Right cardiac atrium (tissue), 5 donors: Measurements from ENCODE around the gene CKAP2L. TPM values are rescaled to one million over a fixed set of nuclear protein-coding genes. Genes with fewer than 3 reads are reported as not detected.

Experiments
- ATAC-seq, 2 donors: fragments of 200-7000 bp; cut with Tn5 transposase; one replicate each; pipeline versions ENCODE4 v1.8.0 to v1.9.1; 2020; ENCODE audit warnings: moderate library complexity in 2 of 2, mild to moderate bottlenecking in 1 of 2
- DNase-seq, 3 donors: peaks; one replicate each; pipeline ENCODE4 v3.0.0-alpha.2; 2020
- H3K27ac ChIP-seq: one replicate; pipeline ENCODE4 v1.5.1; 2013; ENCODE audit warnings: mild to moderate bottlenecking, low read length, control low read depth, moderate library complexity
- H3K27me3 ChIP-seq: one replicate; pipeline ENCODE4 v1.6.1; 2013; ENCODE audit not compliant: control insufficient read depth, insufficient read depth
- H3K4me1 ChIP-seq: one replicate; pipeline ENCODE4 v1.6.1; 2013; ENCODE audit warnings: low read length; ENCODE audit not compliant: control insufficient read depth, insufficient read depth
- H3K4me3 ChIP-seq: one replicate; pipeline ENCODE4 v1.5.1; 2013; ENCODE audit warnings: low read length, control low read depth
- H3K9me3 ChIP-seq: one replicate; pipeline ENCODE4 v1.6.1; 2013; ENCODE audit warnings: low read length; ENCODE audit not compliant: control insufficient read depth
- WGBS: extraction: QIAGEN DNeasy Blood & Tissue Kit; methylation state at CpG from one replicate; pipeline ENCODE4 v1.1.7; 2013; 5-methylcytosine and 5-hydroxymethylcytosine counted together
- intact Hi-C, 4 donors: fragments of 100-400 bp; cut with DNase I; formaldehyde crosslinking; loops; one replicate each; pipeline versions ENCODE4 v1.11.0 to v1.14.0; 2022 to 2023
- polyA plus RNA-seq: library from polyadenylated mRNA; stranded (reverse); fragments of 200-250 nt; gene quantifications from one replicate; pipeline ENCODE4 v1.2.3, GENCODE V29; 2013
- total RNA-seq, 4 donors: library from RNA; stranded (reverse); fragmentation: NEBNext Ultra II Directional; extraction: Animal tissue kit (Norgen Biotek cat#: 25700); gene quantifications; one replicate each; pipeline ENCODE4 v1.2.1, GENCODE V29; 2021
- donor health status: healthy with polysubstance abuse.
- donor health status: DM: no; HTN: yes; CAD: no.
- donor health status: DM: no; HTN: no; CAD: no.
- donor health status: DM: no; HTN: yes; CAD: no; lungs with severe emphysema.
- donor health status: DM: yes; HTN: yes; CAD: no.

The CKAP2L gene
- total and polyA plus RNA-seq, 5 donors, result 0.26 to 0.46 TPM; not detected in 3

- ATAC-seq, result no peak
- intact Hi-C loops, result loop anchor here in 1 of 4 donors (10.0 kb wide), 1 partner anchor 128 kb away; no protein-coding TSS in a partner anchor
- Histone ChIP-seq H3K4me1 (no peaks in the 10 kb centered on the region), H3K4me3 (no peak overlapping the region), H3K9me3 (no peaks in the 10 kb centered on the region), H3K27ac (no peak overlapping the region), H3K27me3 (no peaks in the 10 kb centered on the region)
- DNase-seq, result no peak
- WGBS, result 96% methylated on average over 3 of the region's 3 CpGs
These were observed 7.1 kb downstream of the CKAP2L start for GRCh38 chr2:112757265-112757664.

DNA sequence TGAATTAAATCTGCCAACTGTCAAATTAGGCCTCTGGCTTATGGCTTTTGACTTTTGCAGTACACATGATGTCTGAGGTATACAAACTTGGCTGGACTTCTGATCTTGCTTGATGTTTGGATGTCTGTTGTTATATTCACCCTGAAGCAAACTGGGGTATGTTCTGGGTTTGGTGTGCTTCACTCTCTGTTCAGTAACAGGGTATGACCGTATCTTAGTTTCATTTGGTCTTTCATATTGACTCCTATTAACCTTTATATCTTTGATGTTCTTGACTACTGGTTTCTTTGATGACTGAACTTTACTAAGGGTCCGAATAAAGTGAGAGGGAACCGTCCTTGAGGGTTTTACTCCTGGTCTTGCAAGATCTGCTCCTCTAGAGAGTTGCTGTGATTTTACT, 8.2 kb downstream of the CKAP2L start:
- Histone ChIP-seq H3K9me3 (no peaks in the 10 kb centered on the region), H3K4me3 (no peak overlapping the region), H3K27me3 (no peaks in the 10 kb centered on the region), H3K4me1 (no peaks in the 10 kb centered on the region), H3K27ac (no peak overlapping the region)
- intact Hi-C loops, result loop anchor here in 1 of 4 donors (10.0 kb wide), 1 partner anchor 129 kb away; no protein-coding TSS in a partner anchor
- DNase-seq (no peak), ATAC-seq (no peak)
- WGBS, result 96% methylated on average over 3 of the region's 3 CpGs

DNA sequence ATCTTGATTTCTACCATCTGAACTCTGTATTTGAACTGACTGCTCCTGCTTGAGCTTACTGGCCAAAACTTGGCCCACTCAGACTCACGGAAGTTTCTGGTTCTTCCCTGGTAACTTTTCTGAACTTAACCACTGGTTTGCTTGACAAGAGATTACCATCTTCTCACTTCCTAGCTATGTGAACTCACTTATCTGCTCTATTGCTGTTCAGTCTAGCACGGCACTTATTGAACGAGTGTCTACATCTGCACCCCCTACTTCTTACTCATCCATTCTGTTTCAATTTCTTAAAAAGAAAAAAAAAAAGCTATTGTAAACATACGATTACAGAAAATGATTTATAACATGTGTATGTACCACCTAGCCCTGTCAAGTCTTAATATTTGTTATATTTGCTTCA, 9.0 kb downstream of the CKAP2L start:
- Histone ChIP-seq H3K4me1 (no peaks in the 10 kb centered on the region), H3K4me3 (no peak overlapping the region), H3K9me3 (no peaks in the 10 kb centered on the region), H3K27me3 (no peaks in the 10 kb centered on the region), H3K27ac (no peak overlapping the region)
- no peak for ATAC-seq
- intact Hi-C loops, result loop anchor here in 1 of 4 donors (10.0 kb wide), 1 partner anchor 129 kb away; no protein-coding TSS in a partner anchor
- DNase-seq, result no peak
- 90% methylated on average over 4 of the region's 4 CpGs for WGBS

- H3K27ac ChIP-seq, result no peak overlapping the region
- no peak for ATAC-seq
- no peaks in the 10 kb centered on the region for H3K27me3 ChIP-seq
- H3K4me1 ChIP-seq, result no peaks in the 10 kb centered on the region
- 100% methylated on average over 1 of the region's 1 CpG for WGBS
- H3K9me3 ChIP-seq, result no peaks in the 10 kb centered on the region
- intact Hi-C loops, result loop anchor here in 1 of 4 donors (10.0 kb wide), 1 partner anchor 130 kb away; no protein-coding TSS in a partner anchor
- DNase-seq, result no peak
- no peak overlapping the region for H3K4me3 ChIP-seq
These were observed 9.8 kb downstream of the CKAP2L start for GRCh38 chr2:112754564-112754963.

DNA sequence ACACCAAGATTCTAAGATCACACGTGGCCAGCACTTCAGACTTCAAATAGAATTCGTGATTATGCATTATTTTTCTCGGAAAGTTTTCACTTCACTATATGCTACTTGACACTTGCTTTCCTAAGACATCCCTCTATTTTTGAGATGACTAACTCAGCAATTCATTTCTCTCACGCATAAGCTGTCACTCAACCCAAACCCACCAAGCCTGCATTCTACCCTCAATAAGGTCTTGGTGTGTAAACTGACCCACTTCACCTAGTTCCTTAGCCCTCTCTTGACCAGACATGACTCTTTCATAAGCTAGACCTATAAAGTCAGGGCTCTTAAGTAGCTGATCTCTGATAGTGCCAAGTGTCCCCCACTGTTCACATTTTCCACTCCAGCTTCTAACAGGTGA, 11.7 kb downstream of the CKAP2L start:
- H3K27ac ChIP-seq, result no peak overlapping the region
- H3K4me1 ChIP-seq, result no peaks in the 10 kb centered on the region
- DNase-seq (no peak), ATAC-seq (no peak)
- H3K4me3 ChIP-seq, result no peak overlapping the region
- WGBS, result 86% methylated on average over 4 of the region's 4 CpGs
- no peaks in the 10 kb centered on the region for H3K27me3 ChIP-seq
- intact Hi-C loops, result loop anchor here in 1 of 4 donors (10.0 kb wide), 1 partner anchor 132 kb away; no protein-coding TSS in a partner anchor
- no peaks in the 10 kb centered on the region for H3K9me3 ChIP-seq

DNA sequence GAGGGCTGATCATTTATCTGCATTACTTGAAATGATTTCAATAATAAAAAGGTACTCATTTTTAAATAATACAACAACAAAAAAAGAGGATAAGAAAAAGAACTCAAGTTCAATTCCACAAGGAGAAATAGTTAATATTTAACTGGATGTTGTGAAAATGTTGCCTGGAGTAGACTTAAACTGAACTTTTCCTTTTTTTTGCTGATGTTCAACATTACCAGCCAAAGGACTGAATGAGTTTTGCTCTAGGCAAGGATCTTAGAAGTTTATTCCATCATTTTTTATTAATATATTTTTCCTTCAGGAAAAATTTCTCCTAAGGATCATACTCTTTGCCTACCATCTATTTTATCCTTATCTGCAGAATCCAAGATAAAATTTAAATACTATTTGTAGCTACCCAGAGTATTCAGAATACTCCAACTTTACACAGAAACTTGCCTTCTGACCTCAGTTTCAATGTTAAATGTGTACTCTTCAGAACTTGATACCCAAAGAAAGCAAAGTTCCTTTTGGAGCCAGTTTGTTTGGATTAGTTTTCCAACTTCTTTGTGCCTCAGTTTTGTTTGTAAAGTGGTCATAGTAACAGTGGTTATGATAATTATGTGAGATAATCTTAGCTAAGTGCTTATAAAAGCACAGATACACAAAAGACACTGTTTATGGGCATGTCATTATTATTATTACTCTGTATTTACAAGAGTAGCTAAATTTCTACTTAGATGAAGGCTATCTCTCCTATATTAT, 12.8 kb downstream of the CKAP2L start:
- H3K4me3 ChIP-seq, result no peak overlapping the region
- no peaks in the 10 kb centered on the region for H3K9me3 ChIP-seq
- no peaks in the 10 kb centered on the region for H3K4me1 ChIP-seq
- H3K27me3 ChIP-seq, result no peaks in the 10 kb centered on the region
- DNase-seq (no peak), ATAC-seq (no peak)
- no peak overlapping the region for H3K27ac ChIP-seq
- intact Hi-C loops, result loop anchor here in 1 of 4 donors (10.0 kb wide), 1 partner anchor 133 kb away; no protein-coding TSS in a partner anchor

DNA sequence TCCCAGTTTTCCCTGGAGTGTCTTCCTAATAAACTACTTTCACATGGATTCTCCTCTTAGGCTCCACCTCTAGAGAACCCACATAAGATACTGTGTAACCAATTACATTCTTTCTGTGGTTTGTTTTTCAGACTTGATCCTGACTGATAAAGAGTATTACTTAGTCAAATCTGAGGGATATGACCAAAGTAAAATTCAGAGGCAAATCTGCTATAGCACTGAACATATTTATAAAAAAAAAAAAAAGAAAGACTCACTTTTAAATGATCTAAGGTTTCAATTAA, 13.9 kb downstream of the CKAP2L start:
- no peak overlapping the region for H3K4me3 ChIP-seq
- no peaks in the 10 kb centered on the region for H3K9me3 ChIP-seq
- H3K4me1 ChIP-seq, result no peaks in the 10 kb centered on the region
- intact Hi-C loops, result loop anchor here in 1 of 4 donors (10.0 kb wide), 1 partner anchor 134 kb away; no protein-coding TSS in a partner anchor
- H3K27ac ChIP-seq, result no peak overlapping the region
- no peaks in the 10 kb centered on the region for H3K27me3 ChIP-seq
- ATAC-seq, result no peak
- no peak for DNase-seq

DNA sequence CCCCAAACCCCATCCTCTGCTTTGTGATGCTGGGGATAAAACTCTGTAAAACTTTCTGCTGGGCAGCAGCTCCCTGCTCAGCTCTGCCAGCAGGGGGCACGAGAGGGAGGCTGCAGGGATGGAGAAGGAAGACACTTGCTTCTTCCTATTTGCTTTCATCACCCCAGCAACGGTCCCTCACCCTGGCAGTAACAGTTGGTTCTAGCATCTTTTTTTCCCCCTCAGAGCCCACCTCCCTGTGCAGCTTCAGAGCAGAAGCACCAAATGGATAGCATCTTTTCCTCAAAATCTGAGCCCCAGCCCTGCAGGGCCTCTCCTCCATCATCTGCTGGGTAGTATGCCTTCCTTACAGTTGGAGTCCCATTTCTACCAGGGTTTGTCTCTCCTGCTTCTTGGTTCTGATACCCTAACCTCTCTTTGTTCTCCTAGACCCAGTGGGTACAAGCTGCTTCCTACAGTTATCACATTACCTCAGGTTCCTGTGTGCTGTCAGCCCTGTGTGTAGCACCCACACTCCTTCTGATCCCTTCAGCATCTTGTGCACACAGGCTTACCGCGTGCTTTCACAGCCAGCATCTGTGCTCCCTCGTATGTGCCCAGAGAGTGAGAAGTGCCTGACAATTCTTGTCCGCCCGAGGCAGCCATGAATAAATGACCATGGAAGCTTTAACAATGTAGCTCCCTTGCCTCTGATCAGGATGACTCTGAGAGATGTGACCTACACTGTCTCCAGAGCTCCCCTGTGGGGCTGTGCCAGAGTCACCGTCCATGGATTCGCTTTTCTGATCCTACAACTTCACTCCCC, 14.5 kb downstream of the CKAP2L start:
- intact Hi-C loops, result loop anchor here in 3 of 4 donors (5.0 to 10.0 kb wide), 4 partner anchors 132 to 207 kb away; no protein-coding TSS in a partner anchor
- Histone ChIP-seq H3K9me3 (no peaks in the 10 kb centered on the region), H3K4me3 (no peak overlapping the region), H3K4me1 (no peaks in the 10 kb centered on the region), H3K27ac (no peak overlapping the region), H3K27me3 (no peaks in the 10 kb centered on the region)
- ATAC-seq (peak; percentile 54 to 75), DNase-seq (peak; percentile 66 to 88 (median 84))
- 67% methylated on average over 9 of the region's 9 CpGs for WGBS

GRCh38 chr2:112740527-112740926, 23.9 kb downstream of the CKAP2L start:
- no peak overlapping the region for H3K4me3 ChIP-seq
- H3K4me1 ChIP-seq, result no peaks in the 10 kb centered on the region
- no peak overlapping the region for H3K27ac ChIP-seq
- no peaks in the 10 kb centered on the region for H3K9me3 ChIP-seq
- DNase-seq (no peak), ATAC-seq (no peak)
- WGBS, result 96% methylated on average over 7 of the region's 7 CpGs
- H3K27me3 ChIP-seq, result no peaks in the 10 kb centered on the region
- intact Hi-C loops, result no loop called here

DNA sequence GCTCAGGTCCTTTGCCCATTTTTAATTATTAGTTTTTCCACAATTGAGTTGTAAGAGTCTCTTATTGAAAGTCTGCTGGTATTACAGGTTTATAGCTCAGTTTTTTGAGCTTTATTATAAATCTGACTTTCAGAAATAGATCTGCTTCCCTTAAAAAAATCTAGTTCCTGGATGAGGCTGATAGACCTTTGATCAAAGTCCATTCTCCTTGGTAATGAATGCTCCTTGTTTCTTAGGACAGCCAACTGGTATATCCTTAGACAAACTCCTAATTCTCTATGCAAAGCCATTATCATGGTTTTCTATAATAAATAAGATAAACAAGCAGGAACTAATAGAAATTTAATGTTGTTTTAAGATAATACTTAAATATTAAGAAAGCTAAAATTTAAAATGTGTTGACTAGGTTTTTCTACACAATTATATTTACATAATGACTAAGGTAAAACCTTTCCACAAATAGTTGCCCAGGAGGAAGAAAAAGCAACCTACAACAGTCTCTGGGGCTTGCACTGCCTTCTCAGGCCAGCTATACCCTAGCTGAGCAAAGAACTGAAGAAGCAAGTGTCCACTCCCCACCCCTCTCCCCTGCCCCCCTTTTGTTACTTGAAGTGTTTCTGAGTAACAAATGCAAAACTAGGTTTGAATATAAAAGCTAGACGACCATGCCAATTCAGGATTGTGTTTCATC, 26.7 kb downstream of the CKAP2L start:
- WGBS, result 94% methylated on average over 1 of the region's 1 CpG
- no peak for DNase-seq
- no peaks in the 10 kb centered on the region for H3K4me1 ChIP-seq
- no peak overlapping the region for H3K27ac ChIP-seq
- intact Hi-C loops, result no loop called here
- ATAC-seq, result no peak
- no peak overlapping the region for H3K4me3 ChIP-seq
- no peaks in the 10 kb centered on the region for H3K9me3 ChIP-seq
- H3K27me3 ChIP-seq, result no peaks in the 10 kb centered on the region

- intact Hi-C loops, result no loop called here
- Histone ChIP-seq H3K27me3 (no peaks in the 10 kb centered on the region), H3K4me1 (no peaks in the 10 kb centered on the region), H3K9me3 (no peaks in the 10 kb centered on the region), H3K27ac (no peak overlapping the region), H3K4me3 (no peak overlapping the region)
- WGBS, result 44% methylated on average over 1 of the region's 1 CpG
- ATAC-seq (no peak), DNase-seq (no peak)
These were observed 30.5 kb downstream of the CKAP2L start for GRCh38 chr2:112733871-112734270.
